GM19035 (cell line): Measurements from ENCODE around the gene DUSP8.
"Not testable (repeated sequence)": the region's sequence is repeated elsewhere in the genome, so short reads cannot be mapped to it uniquely, and the experiment has no call there.

Experiments
- ATAC-seq: cut with Tn5 transposase; IDR thresholded peaks from one replicate; pipeline ENCODE4 v1.9.1; 2021; ENCODE audit not compliant: unreplicated experiment

Gene DUSP8

GRCh38 chr11:1589191-1589963 is 17.3 kb upstream of the DUSP8 start:
- not testable (repeated sequence) for ATAC-seq

GRCh38 chr11:1586699-1587098 is 14.6 kb upstream of the DUSP8 start:
- ATAC-seq, result no peak

- not testable (repeated sequence) for ATAC-seq
Observed at GRCh38 chr11:1584661-1585370, 12.7 kb upstream of the DUSP8 start, which contains the start of gene KRTAP5-1. TSS of gene KRTAP5-1 (minus strand) at chr11:1585283. CDS start at chr11:1585249, 34 bp downstream.

GRCh38 chr11:1582909-1583308 is 10.8 kb upstream of the DUSP8 start:
- not testable (repeated sequence) for ATAC-seq

GRCh38 chr11:1581976-1582375 is 9.9 kb upstream of the DUSP8 start:
- no peak for ATAC-seq

- ATAC-seq, result no peak
Observed at GRCh38 chr11:1576825-1577224, 4.8 kb upstream of the DUSP8 start.

GRCh38 chr11:1575756-1576155 is 3.7 kb upstream of the DUSP8 start:
- ATAC-seq, result not testable (repeated sequence)

- no peak for ATAC-seq
Observed at GRCh38 chr11:1574933-1575242, 2.8 kb upstream of the DUSP8 start.

- peak; percentile 40 for ATAC-seq
Observed at GRCh38 chr11:1574238-1574932, 2.3 kb upstream of the DUSP8 start.

GRCh38 chr11:1573903-1574237 is 1.8 kb upstream of the DUSP8 start:
- no peak for ATAC-seq

GRCh38 chr11:1573077-1573902 is 1.2 kb upstream of the DUSP8 start:
- ATAC-seq, result no peak

- ATAC-seq, result no peak
Observed at GRCh38 chr11:1571760-1572196, 293 bp downstream of the DUSP8 start.

- no peak for ATAC-seq
Observed at GRCh38 chr11:1570896-1571759, 943 bp downstream of the DUSP8 start.

- no peak for ATAC-seq
Observed at GRCh38 chr11:1570531-1570895, 1.6 kb downstream of the DUSP8 start.

- no peak for ATAC-seq
Observed at GRCh38 chr11:1570001-1570453, 2.0 kb downstream of the DUSP8 start.

GRCh38 chr11:1569251-1569780 is 2.8 kb downstream of the DUSP8 start:
- no peak for ATAC-seq

GRCh38 chr11:1568441-1568911 is 3.6 kb downstream of the DUSP8 start:
- ATAC-seq, result no peak

- ATAC-seq, result no peak
Observed at GRCh38 chr11:1567721-1568100, 4.4 kb downstream of the DUSP8 start.

GRCh38 chr11:1567052-1567720 is 4.9 kb downstream of the DUSP8 start:
- no peak for ATAC-seq
